HCT116 (cell line): ENCODE measurements around the gene PEF1. TPM values are rescaled to one million over a fixed set of nuclear protein-coding genes. Genes with fewer than 3 reads are reported as not detected.

Experiments used
- ATAC-seq: fragments of 200-7000 bp; cut with Tn5 transposase; 2 replicates; pipeline ENCODE4 v1.9.1; 2020; ENCODE audit warnings: mild to moderate bottlenecking, moderate library complexity
- BruUV-seq: library from RNA; stranded (reverse); fragments of 400-500 nt; replicated peaks from 2 replicates; lab custom pipeline; 2021; lab: Mats Ljungman, UMichigan
- CTCF ChIA-PET: fragments of 300-600 bp; sonication (Branson Sonifier 250); formaldehyde crosslinking; loops from one replicate; lab custom pipeline; 2021; ENCODE audit warnings: antibody characterized with exemption; lab: Charles Lee
- POLR2A ChIA-PET: fragments of 300-600, 350-600 bp; sonication (Branson Sonifier 250); formaldehyde crosslinking; loops from one replicate; lab custom pipeline; 2021; ENCODE audit warnings: antibody characterized with exemption; lab: Charles Lee
- RAD21 ChIA-PET, 2 experiments: fragments of 300-600 bp; sonication (Branson Sonifier 250); formaldehyde crosslinking; loops; one replicate each; lab custom pipeline; 2023; ENCODE audit warnings: low total read pairs in 2 of 2; ENCODE audit not compliant: uncharacterized antibody in 2 of 2, unreplicated experiment in 2 of 2, low non-redundant PET in 1 of 2; lab: Charles Lee
- DNase-seq: peaks from one replicate; pipeline ENCODE4 v3.0.0-alpha.2; 2010; ENCODE audit warnings: low read depth, low spot score
- H2AFZ ChIP-seq: fragments of 200-600 bp; shearing (Covaris generic), sonication (generic); 2 replicates; pipeline ENCODE4 v1.6.1; 2017; ENCODE audit warnings: low read depth, mixed run types, mixed read lengths, antibody characterized with exemption, low read length; ENCODE audit not compliant: poor library complexity, severe bottlenecking
- H3K27ac ChIP-seq: 2 replicates; pipeline ENCODE4 v1.5.1; 2012; ENCODE audit warnings: low read depth, low read length
- H3K27me3 ChIP-seq: fragments of 200-600 bp; sonication (generic); 2 replicates; pipeline ENCODE4 v1.6.1; 2016; ENCODE audit warnings: mixed run types, low read length, mixed read lengths; ENCODE audit not compliant: insufficient read depth
- H3K36me3 ChIP-seq, 2 experiments: fragments of 200-500 bp in 1 of 2; fragments of 200-600 bp in 1 of 2; sonication (Bioruptor generic) in 1 of 2; sonication (generic) in 1 of 2; 2 replicates each; pipeline versions ENCODE4 v1.5.1 to v1.6.1; 2014 to 2016; ENCODE audit warnings: low read length in 2 of 2, inconsistent platforms in 1 of 2, mixed read lengths in 1 of 2, mixed run types in 1 of 2; ENCODE audit not compliant: insufficient read depth in 2 of 2, control insufficient read depth in 1 of 2
- H3K4me1 ChIP-seq, 2 experiments: fragments of 200-600 bp in 1 of 2; sonication (generic) in 1 of 2; 2 replicates each; pipeline versions ENCODE4 v1.5.1 to v1.6.1; 2012 to 2017; ENCODE audit warnings: low read length in 2 of 2, inconsistent platforms in 1 of 2, mild to moderate bottlenecking in 1 of 2, mixed read lengths in 1 of 2, mixed run types in 1 of 2, moderate library complexity in 1 of 2; ENCODE audit not compliant: insufficient read depth in 2 of 2, control insufficient read depth in 1 of 2
- H3K4me2 ChIP-seq: fragments of 200-600 bp; sonication (generic); 2 replicates; pipeline ENCODE4 v1.6.1; 2017; ENCODE audit warnings: mixed run types, low read length, mixed read lengths
- H3K4me3 ChIP-seq, 2 experiments: fragments of 200-600 bp in 1 of 2; sonication (generic) in 1 of 2; replicated peaks in 1 of 2; 2 replicates each; pipeline ENCODE4 v1.5.1; 2011 to 2016; ENCODE audit warnings: low read length in 2 of 2, control low read depth in 1 of 2, low read depth in 1 of 2, mild to moderate bottlenecking in 1 of 2, mixed read lengths in 1 of 2, mixed run types in 1 of 2
- H3K79me2 ChIP-seq: fragments of 200-600 bp; sonication (generic); 2 replicates; pipeline ENCODE4 v1.6.1; 2017; ENCODE audit warnings: mild to moderate bottlenecking, mixed run types, low read length, moderate library complexity, mixed read lengths; ENCODE audit not compliant: insufficient read depth
- H3K9ac ChIP-seq: fragments of 200-600 bp; sonication (generic); 2 replicates; pipeline ENCODE4 v1.6.1; 2016; ENCODE audit warnings: low read length, mixed read lengths
- H3K9me2 ChIP-seq: fragments of 200-600 bp; sonication (generic), shearing (Covaris generic); 2 replicates; pipeline ENCODE4 v1.6.1; 2017; ENCODE audit warnings: mixed run types, mild to moderate bottlenecking, moderate library complexity; ENCODE audit not compliant: insufficient read depth
- H3K9me3 ChIP-seq, 2 experiments: fragments of 200-500 bp in 1 of 2; fragments of 200-600 bp in 1 of 2; sonication (Bioruptor generic) in 1 of 2; sonication (generic) in 1 of 2; 2 replicates each; pipeline ENCODE4 v1.6.1; 2014 to 2017; ENCODE audit warnings: low read length in 2 of 2, mixed read lengths in 2 of 2, inconsistent platforms in 1 of 2, low read depth in 1 of 2, mild to moderate bottlenecking in 1 of 2, mixed run types in 1 of 2, moderate library complexity in 1 of 2; ENCODE audit not compliant: control insufficient read depth in 1 of 2, insufficient read depth in 1 of 2
- H4K20me1 ChIP-seq: fragments of 200-600 bp; sonication (generic), shearing (Covaris generic); 2 replicates; pipeline ENCODE4 v1.6.1; 2017; ENCODE audit warnings: mixed run types, mild to moderate bottlenecking, moderate library complexity; ENCODE audit not compliant: insufficient read depth
- CBX3 ChIP-seq: IDR thresholded peaks from 2 replicates; pipeline ENCODE4 v1.6.1; 2012; ENCODE audit warnings: low read depth
- EGR1 ChIP-seq: IDR thresholded peaks from 2 replicates; pipeline ENCODE4 v1.6.1; 2012; ENCODE audit warnings: low read depth
- ELF1 ChIP-seq: IDR thresholded peaks from 2 replicates; pipeline ENCODE4 v1.6.1; 2012; ENCODE audit warnings: low read depth, borderline replicate concordance
- EZH2phosphoT487 ChIP-seq: fragments of 200-600 bp; IDR thresholded peaks from 2 replicates; pipeline ENCODE4 v1.6.1; 2018; ENCODE audit warnings: antibody characterized with exemption, borderline replicate concordance
- POLR2AphosphoS5 ChIP-seq: IDR thresholded peaks from 2 replicates; pipeline ENCODE4 v1.6.1; 2011; ENCODE audit warnings: mild to moderate bottlenecking, low read depth, low read length, moderate library complexity
- TCF7L2 ChIP-seq: IDR thresholded peaks from 2 replicates; pipeline ENCODE4 v1.7.0; 2011; ENCODE audit warnings: borderline replicate concordance, inconsistent platforms; ENCODE audit not compliant: insufficient read depth, insufficient read length; ENCODE audit errors: extremely low read depth
- ZFX ChIP-seq: fragments of 450-650 bp; IDR thresholded peaks from 2 replicates; pipeline ENCODE4 v1.6.1; 2017
- intact Hi-C: fragments of 100-400 bp; cut with micrococcal nuclease; formaldehyde crosslinking; loops from 2 replicates; pipeline ENCODE4 v1.10.0; 2022
- total RNA-seq: library from RNA; stranded (reverse); gene quantifications from one replicate; pipeline ENCODE4 v1.2.1, GENCODE V29; 2021; ENCODE audit not compliant: unreplicated experiment
- TF ChIP-seq, protein P1 (sequence below): IDR thresholded peaks from 2 replicates; pipeline ENCODE4 v1.6.1; 2012

The PEF1 gene
- total RNA-seq, 1 experiment from 2014 or later, result 37.6 TPM

DNA sequence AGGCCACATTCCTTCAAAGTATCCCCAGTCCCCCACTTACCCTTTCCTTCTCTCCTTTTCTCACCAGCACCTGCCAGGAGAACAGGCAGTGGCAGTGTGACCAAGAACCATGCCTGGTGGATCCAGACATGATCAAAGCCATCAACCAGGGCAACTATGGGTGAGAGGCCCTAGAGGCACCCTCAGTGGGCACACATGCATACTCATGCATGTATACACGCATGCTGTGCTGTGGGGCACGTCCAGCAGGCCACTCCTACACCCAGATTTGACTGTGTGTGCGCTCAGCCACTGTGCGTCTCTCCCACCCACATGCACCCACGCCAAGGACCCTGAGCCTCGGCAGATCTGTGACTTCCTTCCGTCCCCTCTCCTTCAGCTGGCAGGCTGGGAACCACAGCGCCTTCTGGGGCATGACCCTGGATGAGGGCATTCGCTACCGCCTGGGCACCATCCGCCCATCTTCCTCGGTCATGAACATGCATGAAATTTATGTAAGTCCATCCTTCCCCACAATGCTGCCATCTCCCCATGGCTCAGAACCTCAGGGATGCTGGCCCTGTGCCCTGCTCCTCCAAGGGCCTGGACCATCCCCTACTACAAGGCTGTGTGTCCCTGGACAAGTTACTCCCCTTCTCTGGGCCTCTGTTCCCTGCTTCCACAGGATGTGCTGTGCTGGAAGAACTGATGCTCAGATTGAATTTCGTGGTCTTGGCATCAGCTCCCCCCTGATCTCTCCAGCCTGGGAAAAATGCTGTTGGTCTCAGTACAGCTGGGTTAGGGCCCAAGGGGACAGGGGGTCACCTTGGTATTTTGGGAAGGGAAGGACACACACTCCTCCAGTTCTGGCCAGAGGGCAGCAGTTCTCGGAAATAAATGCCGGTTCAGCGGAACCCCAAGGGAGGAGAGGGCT, 61.3 kb downstream of the PEF1 start:
- no peak overlapping the region for H3K9ac ChIP-seq
- ChIA-PET POLR2A (no interaction called here), RAD21 (no interaction called here), CTCF (no interaction called here)
- intact Hi-C loops, result no loop called here
- TF ChIP-seq ZFX, result no peak
- TF ChIP-seq POLR2AphosphoS5, result no peak
- TF ChIP-seq EZH2phosphoT487, result no peak
- TF ChIP-seq, protein P1, sequence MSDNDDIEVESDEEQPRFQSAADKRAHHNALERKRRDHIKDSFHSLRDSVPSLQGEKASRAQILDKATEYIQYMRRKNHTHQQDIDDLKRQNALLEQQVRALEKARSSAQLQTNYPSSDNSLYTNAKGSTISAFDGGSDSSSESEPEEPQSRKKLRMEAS, result no peak
- TF ChIP-seq EGR1, result no peak
- no peak for TF ChIP-seq ELF1
- no peak for TF ChIP-seq CBX3
- TF ChIP-seq TCF7L2, result no peak
- no peak overlapping the region for H2AFZ ChIP-seq
- H4K20me1 ChIP-seq, result no peaks in the 10 kb centered on the region
- no TSS peak for BruUV-seq
- peaks cover 36 to 66% of the 10 kb centered on the region in 2 experiments for H3K4me1 ChIP-seq
- no peak for ATAC-seq
- peak overlapping the region; percentile 12 for H3K4me2 ChIP-seq
- peak overlapping the region; percentile 17; the same call in 1 of the 2 replicates for H3K27ac ChIP-seq
- peaks cover 32% of the 10 kb centered on the region for H3K79me2 ChIP-seq
- DNase-seq, result no peak
- H3K36me3 ChIP-seq, result peaks cover 0 to 31% of the 10 kb centered on the region in 2 experiments; a peak in 1 of 4 replicates
- H3K27me3 ChIP-seq, result no peaks in the 10 kb centered on the region
- no peak overlapping the region for H3K4me3 ChIP-seq
- no peaks in the 10 kb centered on the region for H3K9me2 ChIP-seq
- H3K9me3 ChIP-seq, result no peaks in the 10 kb centered on the region
